ENCODE data around the gene POU3F1. TPM values are rescaled to one million over a fixed set of nuclear protein-coding genes. Genes with fewer than 3 reads are reported as not detected.

The POU3F1 gene
- total and polyA plus RNA-seq, 12 donors = 0.05 to 6.9 (median 2.0) TPM

- peak in 6 of 7 donors; percentile 55 to 75 (median 62) for DNase-seq
- H3K4me1 ChIP-seq (replicated peaks in 1 of 2) = peaks cover 32 to 38% of the 10 kb centered on the region in 2 donors
- H3K4me3 ChIP-seq = peak overlapping the region in 1 of 4 donors; percentile 3
- H3K9me3 ChIP-seq (replicated peaks in 1 of 3) = no peaks in the 10 kb centered on the region
- peak overlapping the region; percentile 77 to 96 (median 89) for H3K27ac ChIP-seq
- intact Hi-C loops (cut with DNase I) = loop anchor here (5.0 to 10.0 kb wide), 3 partner anchors 556 to 806 kb away; no protein-coding TSS in a partner anchor
- 19 to 28% (median 24%) methylated on average over 11 to 23 of the region's 23 CpGs for WGBS, 4 donors
- no peaks in the 10 kb centered on the region for H3K27me3 ChIP-seq
- no peak for TF ChIP-seq POLR2A (IDR thresholded peaks at IDR 0.05)
- TF ChIP-seq, protein P1, sequence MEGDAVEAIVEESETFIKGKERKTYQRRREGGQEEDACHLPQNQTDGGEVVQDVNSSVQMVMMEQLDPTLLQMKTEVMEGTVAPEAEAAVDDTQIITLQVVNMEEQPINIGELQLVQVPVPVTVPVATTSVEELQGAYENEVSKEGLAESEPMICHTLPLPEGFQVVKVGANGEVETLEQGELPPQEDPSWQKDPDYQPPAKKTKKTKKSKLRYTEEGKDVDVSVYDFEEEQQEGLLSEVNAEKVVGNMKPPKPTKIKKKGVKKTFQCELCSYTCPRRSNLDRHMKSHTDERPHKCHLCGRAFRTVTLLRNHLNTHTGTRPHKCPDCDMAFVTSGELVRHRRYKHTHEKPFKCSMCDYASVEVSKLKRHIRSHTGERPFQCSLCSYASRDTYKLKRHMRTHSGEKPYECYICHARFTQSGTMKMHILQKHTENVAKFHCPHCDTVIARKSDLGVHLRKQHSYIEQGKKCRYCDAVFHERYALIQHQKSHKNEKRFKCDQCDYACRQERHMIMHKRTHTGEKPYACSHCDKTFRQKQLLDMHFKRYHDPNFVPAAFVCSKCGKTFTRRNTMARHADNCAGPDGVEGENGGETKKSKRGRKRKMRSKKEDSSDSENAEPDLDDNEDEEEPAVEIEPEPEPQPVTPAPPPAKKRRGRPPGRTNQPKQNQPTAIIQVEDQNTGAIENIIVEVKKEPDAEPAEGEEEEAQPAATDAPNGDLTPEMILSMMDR (IDR thresholded peaks at IDR 0.05) = no peak
- peaks cover 0 to 19% of the 10 kb centered on the region in 2 donors for H3K36me3 ChIP-seq (replicated peaks in 1 of 2)
Measured at GRCh38 chr1:38029081-38029681, 17.4 kb downstream of the POU3F1 start.

DNA sequence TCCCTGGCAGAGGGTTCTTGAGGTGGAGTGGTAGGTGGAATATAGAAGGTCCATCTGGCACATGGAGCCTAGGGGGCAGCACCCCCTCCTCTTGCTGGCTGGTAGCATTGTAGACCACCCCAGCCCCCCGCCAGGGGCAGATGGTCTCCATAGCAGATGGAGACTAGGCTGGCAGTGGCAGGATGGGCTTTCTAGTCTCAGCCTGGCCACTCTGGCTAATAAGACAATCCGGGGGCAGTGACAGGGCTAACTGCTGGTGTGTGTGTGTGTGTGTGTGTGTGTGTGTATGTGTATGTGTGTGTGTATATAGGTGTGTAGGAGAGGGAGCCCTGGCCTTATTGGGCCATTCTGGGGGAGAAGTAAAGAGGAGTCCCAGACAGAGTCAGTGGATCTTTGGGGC is 17.9 kb downstream of the POU3F1 start:
- DNase-seq = peak in 2 of 7 donors; percentile 17 to 19

DNA sequence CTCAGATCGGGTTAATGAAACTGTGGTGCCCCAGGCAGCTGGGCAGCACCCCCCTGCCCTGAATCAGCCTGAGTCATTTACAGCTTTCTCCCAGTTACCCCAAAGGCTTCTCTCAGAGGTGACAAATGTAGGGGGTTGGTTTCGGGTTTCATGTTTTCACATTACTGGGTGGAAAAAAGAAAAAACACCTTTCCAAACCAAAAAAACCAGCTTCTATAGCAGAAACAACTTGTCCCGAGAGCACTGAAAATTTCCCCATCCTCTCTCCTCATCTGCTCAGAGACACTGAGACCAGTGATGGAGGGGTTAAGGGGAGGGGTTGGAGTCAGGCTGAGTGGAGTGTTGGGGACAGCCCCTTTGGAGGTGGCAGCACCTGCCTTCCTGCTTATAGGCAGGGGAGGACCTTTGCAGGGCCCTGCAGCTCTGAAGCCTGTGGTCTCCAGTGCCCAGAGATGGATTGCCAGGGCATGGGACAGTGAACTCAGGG is 18.4 kb downstream of the POU3F1 start:
- no peaks in the 10 kb centered on the region for H3K9me3 ChIP-seq (replicated peaks in 1 of 3)
- peak in 2 of 7 donors; percentile 21 to 22 for DNase-seq
- 61 to 86% (median 72%) methylated on average over 3 of the region's 3 CpGs for WGBS, 4 donors
- H3K27me3 ChIP-seq = no peaks in the 10 kb centered on the region
- H3K36me3 ChIP-seq (replicated peaks in 1 of 2) = peaks cover 0 to 29% of the 10 kb centered on the region in 2 donors
- intact Hi-C loops (cut with DNase I) = loop anchor here (5.0 to 10.0 kb wide), 3 partner anchors 557 to 807 kb away; no protein-coding TSS in a partner anchor
- H3K4me3 ChIP-seq = no peak overlapping the region
- H3K27ac ChIP-seq = peak overlapping the region in 3 of 5 donors; percentile 89 to 96 (median 94)
- TF ChIP-seq, protein P1 (IDR thresholded peaks at IDR 0.05) = no peak
- no peak for TF ChIP-seq POLR2A (IDR thresholded peaks at IDR 0.05)
- peaks cover 32 to 38% of the 10 kb centered on the region in 2 donors for H3K4me1 ChIP-seq (replicated peaks in 1 of 2)

More for the DNA sequence above, 17.9 kb downstream of the POU3F1 start:
- Histone ChIP-seq H3K4me1 (replicated peaks in 1 of 2) (peaks cover 32 to 38% of the 10 kb centered on the region in 2 donors), H3K9me3 (replicated peaks in 1 of 3) (no peaks in the 10 kb centered on the region), H3K27me3 (no peaks in the 10 kb centered on the region), H3K4me3 (no peak overlapping the region), H3K27ac (peak overlapping the region in 4 of 5 donors; percentile 83 to 96 (median 92)), H3K36me3 (replicated peaks in 1 of 2) (peaks cover 0 to 24% of the 10 kb centered on the region in 2 donors)
- 60 to 90% (median 78%) methylated on average over 1 to 2 of the region's 2 CpGs for WGBS, 4 donors
- intact Hi-C loops (cut with DNase I) = loop anchor here (5.0 to 10.0 kb wide), 3 partner anchors 556 to 806 kb away; no protein-coding TSS in a partner anchor
- no peak for TF ChIP-seq POLR2A (IDR thresholded peaks at IDR 0.05)
- TF ChIP-seq, protein P1 (IDR thresholded peaks at IDR 0.05) = no peak

DNA sequence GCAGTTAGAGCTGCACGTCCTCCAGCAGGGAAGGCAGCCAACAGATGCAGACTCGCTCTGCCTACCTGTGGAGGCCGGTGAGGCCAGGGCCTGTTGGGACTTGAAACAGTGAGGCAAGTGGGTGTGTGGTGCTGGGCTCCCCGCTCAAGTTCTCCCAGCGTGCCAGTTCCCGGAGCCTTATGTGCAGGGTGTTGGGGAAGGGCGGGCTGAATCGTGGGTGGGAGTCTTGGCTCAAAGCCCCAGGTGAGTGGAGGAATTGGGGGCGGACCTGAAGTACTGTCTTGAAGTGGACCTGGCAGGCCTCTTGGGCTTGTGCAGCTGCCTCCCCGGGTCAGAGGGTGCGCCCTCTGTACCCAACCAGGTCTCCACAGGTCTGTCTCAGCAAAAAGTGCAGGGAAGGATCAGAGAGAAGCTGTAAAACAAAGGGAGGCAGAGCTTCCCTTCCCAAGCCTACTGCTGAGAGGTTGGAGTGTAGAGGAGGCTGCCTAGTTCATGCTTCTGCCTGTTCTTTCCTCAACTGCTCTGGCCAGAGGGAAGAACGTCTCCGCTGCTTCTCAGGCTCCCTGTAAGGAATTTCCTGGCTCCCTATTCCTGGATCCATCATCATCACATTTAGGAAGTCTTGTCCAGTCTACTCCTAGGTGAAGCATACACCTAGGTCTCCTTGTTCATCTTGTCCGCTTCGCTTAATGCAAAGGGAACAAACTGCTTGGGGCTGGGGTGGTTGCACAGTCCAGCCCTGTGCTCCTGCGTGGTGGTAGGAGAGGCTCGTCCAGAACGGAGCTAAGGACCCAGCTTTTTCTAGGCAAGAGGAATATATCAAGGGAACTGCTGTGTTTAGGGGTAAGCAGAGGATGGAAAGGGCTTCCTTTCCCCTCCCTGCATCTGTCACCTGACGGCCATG is 19.1 kb downstream of the POU3F1 start:
- H3K4me1 ChIP-seq (replicated peaks in 1 of 2) = peaks cover 32 to 38% of the 10 kb centered on the region in 2 donors
- TF ChIP-seq, protein P1 (IDR thresholded peaks at IDR 0.05) = no peak
- no peak for TF ChIP-seq POLR2A (IDR thresholded peaks at IDR 0.05)
- peak in 1 of 7 donors; percentile 40 for DNase-seq
- no peaks in the 10 kb centered on the region for H3K27me3 ChIP-seq
- H3K9me3 ChIP-seq (replicated peaks in 1 of 3) = no peaks in the 10 kb centered on the region
- H3K36me3 ChIP-seq (replicated peaks in 1 of 2) = peaks cover 0 to 36% of the 10 kb centered on the region in 2 donors
- WGBS, 4 donors = 87 to 90% (median 88%) methylated on average over 18 to 19 of the region's 19 CpGs
- no peak overlapping the region for H3K4me3 ChIP-seq
- H3K27ac ChIP-seq = no peak overlapping the region
- intact Hi-C loops (cut with DNase I) = loop anchor here (5.0 to 10.0 kb wide), 3 partner anchors 557 to 807 kb away; no protein-coding TSS in a partner anchor

Measured in adrenal gland (tissue), 12 donors.